HG03565 (cell line): ENCODE measurements around the gene FAM107B.

ENCODE experiments used
- ATAC-seq: cut with Tn5 transposase; IDR thresholded peaks from one replicate; pipeline ENCODE4 v1.9.1; 2021; ENCODE audit warnings: mild to moderate bottlenecking, moderate library complexity; ENCODE audit not compliant: unreplicated experiment

The FAM107B gene

DNA sequence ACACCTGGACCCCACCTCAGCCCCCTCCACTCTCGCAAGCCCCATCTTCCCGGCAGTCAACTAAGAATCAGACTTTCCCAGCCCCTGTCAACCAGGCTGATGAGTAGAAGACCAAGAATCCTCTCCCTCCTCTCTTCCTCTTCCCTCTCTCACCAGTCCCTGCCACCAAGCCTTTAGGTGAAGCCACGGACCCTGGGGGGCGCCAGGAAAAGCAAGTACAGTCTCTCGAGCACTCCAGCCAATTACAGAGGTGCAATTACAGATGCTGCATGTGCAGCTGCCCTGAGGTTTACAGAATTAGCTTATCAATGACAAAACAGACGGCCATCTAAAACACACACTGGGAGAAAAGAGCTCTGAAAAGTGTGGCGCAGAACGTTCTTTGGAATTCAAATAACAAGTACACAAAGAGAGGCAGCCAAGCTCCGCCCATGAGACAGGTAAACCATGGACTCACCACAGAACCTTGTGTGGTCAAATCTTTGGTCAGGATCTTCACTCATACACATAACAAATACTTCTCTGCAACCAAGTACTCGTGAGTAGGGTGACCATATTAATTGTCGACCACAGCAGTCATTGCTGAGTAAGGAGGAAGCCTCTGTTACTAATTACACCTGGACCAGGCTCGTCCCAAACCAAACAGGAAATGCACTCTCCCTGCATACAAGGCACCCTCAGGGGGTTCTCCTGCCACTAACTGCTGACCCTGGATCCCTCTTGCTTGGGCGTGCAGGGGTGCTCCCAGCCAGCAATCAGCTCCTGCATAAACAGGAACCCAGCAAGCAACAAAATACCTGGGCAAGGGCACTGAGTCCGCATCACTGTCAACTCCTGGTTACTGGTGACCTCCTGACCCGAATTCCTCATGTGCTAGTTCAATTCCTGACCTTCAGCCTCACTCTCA is 189.2 kb downstream of the FAM107B start:
- ATAC-seq = no peak

GRCh38 chr10:14584661-14585060 is 190.0 kb downstream of the FAM107B start:
- ATAC-seq = no peak

DNA sequence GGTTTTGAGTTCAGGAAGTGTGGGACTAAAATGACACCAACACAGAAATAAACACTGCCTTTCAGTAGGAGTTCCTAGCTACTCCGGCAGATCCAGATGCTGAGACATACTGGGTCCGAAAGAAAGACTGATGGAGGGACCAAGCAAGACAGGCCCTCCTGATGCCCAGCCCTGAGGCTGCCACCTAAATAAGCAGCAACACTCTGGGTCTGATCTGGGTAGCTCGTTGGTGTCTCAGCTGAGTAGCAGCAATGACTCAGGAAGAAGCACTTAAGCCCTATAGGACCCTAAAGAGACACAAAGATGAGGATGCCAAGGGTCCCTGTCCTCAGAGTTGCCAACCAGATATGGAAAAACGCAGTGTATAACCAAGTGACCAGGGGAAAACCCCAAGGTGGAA is 190.7 kb downstream of the FAM107B start:
- ATAC-seq = no peak

DNA sequence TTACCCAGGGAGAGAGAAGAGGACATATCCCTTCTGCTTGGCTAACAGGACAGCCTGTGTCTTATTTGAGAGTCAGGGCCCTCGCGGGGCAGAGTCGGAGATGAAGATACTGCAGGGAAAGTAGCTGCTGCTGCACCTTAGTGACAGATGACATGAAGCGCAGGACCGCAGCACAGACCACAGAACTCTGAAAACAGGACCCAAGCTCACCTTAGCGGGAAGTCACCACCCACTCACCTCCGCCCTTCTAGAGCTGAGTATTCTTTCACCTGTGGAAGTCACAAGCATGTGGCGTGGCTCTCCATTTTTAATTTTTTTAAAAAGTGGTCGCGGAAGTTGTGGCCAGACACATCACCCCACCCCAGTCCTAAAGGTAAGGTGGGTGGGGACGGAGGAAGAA is 191.4 kb downstream of the FAM107B start:
- peak; percentile 41 for ATAC-seq

GRCh38 chr10:14581553-14582321 is 193.0 kb downstream of the FAM107B start:
- no peak for ATAC-seq

DNA sequence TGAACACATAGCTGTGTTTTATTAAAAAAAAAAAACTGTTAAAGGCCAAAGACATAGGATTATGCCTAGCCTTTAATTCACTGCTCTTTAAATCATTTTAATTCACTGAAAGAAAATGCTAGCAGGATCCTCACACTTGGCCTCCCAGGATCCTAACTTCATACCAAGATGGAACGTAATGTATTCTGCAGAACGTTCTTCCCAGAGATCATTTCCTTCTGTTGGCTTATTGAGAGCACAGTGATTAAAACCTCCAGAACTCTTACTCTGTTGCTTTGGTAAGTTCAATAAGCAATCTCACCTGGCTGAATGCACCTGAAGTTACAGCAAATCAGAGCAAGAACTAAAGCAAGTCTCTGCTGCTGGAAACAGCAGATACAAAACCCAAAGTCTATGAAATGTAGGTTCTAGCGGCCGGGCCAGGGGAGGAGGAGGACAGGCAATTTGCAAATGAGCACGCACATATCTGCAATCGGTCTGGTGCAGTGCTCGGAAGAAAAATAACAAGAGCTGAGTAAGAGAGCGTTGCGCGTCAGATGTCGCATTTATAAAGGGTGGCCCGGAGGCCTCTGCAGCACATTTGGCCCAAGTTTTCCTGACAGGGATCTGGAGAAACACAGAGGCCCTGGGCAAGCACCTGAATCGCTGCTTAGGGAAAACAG is 193.9 kb downstream of the FAM107B start:
- no peak for ATAC-seq

DNA sequence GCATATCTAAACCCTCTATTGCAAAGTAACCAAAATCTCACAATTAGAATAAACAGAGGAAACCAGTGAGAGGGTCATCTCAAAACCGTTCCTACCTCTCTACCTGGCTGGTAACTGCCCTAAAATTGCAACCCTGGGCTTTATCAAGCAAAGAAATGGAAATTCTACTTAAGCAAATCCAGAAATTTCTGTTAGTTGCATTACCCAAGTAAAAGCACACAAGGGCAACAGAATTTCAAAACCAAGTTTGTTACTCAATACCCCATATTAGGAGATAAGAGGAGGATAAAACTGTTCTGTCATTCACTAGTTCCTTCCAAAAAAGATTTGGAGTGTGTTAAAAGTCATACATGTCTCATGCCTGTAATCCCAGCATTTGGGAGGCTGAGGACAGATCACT is 195.3 kb downstream of the FAM107B start:
- no peak for ATAC-seq

GRCh38 chr10:14578060-14578952 is 196.4 kb downstream of the FAM107B start:
- ATAC-seq = no peak

GRCh38 chr10:14574885-14575284 is 199.8 kb downstream of the FAM107B start:
- ATAC-seq = no peak

- no peak for ATAC-seq
Observed at GRCh38 chr10:14574291-14574690, 200.4 kb downstream of the FAM107B start.

DNA sequence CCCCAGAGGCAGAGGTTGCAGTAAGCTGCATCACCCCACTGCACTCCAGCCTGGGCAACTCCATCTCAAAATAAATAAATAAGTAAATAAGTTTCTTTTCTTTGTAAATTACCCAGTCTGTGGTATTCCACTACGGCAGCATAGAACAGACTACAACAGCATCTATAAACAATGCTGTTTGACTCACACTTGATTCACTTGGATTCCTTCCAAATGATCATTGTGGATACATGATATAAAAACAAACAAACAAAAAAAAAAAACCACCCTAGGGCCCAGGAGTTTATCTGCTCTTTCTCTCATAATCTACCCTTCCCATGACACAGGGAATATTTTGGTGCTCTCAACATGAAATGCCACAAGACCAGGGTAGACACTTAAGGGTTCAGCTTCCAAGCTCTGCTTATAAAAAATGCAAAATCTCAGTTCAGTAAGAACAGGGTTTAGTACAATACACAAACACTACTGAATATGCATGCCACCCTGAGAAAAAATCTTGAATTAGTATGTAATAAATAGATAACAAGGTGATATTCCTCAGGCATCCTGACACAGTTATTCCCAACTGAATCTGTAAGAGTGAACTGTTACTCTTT is 200.9 kb downstream of the FAM107B start:
- ATAC-seq = no peak

DNA sequence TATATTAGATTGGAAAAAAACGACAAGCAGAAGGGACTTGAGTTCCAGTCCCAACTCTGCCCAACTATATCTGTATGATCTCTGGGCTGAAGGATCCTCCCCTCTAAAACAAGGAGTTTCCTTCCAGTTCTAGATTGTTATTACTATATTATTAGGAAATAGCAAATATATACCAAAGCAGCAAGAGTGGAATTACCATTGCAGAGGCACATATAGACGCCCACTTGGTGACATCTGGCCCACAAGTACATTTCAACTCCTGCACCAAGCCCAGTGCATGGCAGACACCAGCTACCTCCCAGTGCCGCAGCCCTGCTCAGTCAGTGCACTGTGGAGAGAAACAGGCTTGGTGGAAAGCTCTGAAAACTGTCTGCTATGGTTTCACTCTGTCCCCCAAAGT is 201.9 kb downstream of the FAM107B start:
- no peak for ATAC-seq

DNA sequence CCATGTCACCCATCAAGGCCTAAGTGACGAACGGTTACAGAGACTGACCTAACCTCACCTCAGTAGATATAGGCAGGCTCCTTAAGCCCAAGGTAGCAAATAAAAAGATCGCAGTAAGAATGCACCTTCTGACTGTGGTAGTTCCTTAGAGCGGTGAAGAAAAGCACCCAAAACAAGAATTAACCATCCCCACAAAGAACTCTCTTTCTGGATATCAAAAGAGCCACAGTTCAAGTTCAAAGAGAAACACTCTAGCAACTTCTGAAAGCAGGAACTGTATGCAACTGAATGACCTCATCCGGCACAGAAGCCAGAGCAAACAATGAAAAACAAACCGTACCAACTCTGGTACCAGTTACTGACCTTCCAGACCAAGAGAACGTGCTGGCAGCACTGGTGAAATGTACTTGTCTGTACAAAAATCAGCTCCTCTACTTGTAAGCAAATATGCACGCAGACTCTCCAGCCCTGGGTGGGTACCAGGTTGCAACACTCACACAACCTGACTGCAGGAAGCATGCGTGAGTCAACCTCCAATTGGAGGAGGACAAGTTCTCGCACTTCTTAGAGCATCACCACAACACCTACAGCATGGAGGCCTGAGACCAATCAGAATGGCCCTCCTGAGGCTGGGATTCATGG is 202.7 kb downstream of the FAM107B start:
- peak; percentile 72 for ATAC-seq

DNA sequence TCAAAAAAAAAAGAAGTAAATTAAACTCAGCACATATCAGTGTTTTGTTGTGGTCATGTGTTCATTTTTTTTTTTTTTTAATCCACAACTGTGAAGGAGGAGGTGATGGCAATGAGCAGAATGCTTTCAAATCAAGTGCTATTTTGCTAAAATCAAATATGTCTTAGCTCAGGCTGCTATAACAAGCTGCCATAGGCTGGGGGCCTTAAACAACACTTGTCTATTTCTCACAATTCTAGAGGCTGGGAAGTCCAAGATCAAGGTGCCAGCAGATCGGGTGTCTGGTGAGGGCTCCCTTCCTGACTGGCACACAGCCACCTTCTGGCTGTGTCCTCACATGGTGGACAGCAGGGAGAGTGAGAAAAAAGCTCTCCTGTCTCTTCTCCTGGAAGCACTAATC is 203.9 kb downstream of the FAM107B start:
- no peak for ATAC-seq

DNA sequence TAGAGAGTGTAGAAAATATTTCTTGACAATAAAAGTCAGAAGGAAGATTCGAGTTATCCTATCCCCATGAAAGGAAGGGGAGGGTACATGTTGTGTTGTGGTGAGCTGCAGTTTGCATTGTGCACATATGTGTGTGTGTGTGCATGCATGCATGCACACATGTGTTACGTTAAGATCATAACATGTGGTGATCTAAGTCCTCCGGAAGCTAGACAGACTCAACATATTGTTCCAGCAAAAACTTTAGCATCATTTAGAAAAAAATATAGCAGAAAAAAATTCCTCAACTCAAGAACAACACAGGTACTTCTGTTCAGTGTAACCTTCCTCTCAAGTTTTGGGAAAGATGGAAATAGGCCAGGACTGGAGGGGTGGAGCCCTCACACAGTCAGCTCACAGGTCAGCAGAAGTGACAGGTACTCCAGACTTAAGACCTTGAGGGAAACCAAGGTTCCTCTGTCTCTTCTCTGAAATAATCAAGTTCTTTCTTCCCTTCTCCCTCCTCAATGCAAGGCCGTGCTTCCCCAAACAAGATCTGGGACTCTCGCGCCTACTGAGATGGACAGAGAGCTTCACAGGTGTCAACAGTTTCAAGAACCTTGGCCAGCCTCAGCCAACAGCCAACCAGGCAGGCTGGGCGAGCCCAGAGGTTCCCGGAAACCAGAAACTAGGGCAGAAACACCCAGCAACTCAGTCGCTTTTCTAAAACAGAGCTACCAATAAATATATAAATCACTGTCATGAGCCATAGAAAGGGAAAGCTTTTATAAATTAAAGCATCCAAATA is 205.2 kb downstream of the FAM107B start:
- no peak for ATAC-seq

DNA sequence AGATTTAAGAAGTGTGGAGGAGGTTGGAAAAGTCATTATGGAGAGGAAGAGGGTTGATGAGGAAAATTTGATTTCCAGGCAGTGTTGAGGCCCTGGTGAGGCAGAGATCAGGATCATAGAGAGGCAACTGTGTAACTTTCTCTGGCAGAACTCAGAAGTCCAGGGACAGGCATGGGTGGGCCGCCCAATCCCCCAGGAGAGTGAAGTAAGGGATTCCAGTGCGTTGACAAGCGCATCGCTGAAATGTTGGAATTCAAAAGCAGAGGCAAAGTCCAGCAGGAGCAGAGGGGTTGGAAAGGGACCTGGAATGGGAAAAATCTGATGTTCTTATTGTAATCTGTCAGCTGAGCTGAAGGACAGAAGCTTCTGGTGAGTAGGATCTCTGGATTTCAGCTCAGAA is 207.3 kb downstream of the FAM107B start:
- no peak for ATAC-seq

DNA sequence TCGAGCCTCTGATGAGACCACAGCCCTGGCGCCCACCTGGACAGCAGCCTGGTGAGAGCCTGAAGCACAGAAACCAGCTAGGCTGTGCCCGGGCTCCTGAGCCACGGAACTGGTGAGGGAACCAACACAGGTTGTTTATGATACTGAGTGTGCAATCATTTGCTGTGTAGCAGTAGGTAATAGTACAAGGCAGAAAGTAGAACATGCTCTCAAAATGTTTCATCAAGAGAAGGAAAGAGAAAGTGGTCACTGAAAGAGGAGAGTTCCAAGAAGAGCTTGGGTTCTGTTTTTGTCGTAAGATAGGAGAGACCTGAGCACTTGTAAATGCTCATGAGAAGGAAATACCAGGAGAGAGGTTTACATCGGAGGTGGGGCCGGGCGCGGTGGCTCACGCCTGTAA is 208.2 kb downstream of the FAM107B start:
- no peak for ATAC-seq

GRCh38 chr10:14565199-14565598 is 209.5 kb downstream of the FAM107B start:
- ATAC-seq = no peak

GRCh38 chr10:14564268-14564744 is 210.4 kb downstream of the FAM107B start:
- no peak for ATAC-seq
